Stimulated activated CD8-positive, alpha-beta memory T cell treated with anti-CD3 and anti-CD28 coated beads, Interleukin-15, amount 100 ng/mL, for 48 hours (primary cell): ENCODE measurements around the gene HSPG2.
"Not testable (repeated sequence)": the region's sequence is repeated elsewhere in the genome, so short reads cannot be mapped to it uniquely, and the experiment has no call there.

Experiments used
- DNase-seq, 2 donors: peaks; one replicate each; pipeline ENCODE4 v3.0.0-alpha.2; 2020; ENCODE audit warnings: low read depth in 2 of 2

The HSPG2 gene

GRCh38 chr1:21912038-21912758 lies 24.9 kb downstream of the HSPG2 start:
- DNase-seq: no peak

- no peak for DNase-seq
Observed at GRCh38 chr1:21911205-21912001, 25.7 kb downstream of the HSPG2 start.

DNA sequence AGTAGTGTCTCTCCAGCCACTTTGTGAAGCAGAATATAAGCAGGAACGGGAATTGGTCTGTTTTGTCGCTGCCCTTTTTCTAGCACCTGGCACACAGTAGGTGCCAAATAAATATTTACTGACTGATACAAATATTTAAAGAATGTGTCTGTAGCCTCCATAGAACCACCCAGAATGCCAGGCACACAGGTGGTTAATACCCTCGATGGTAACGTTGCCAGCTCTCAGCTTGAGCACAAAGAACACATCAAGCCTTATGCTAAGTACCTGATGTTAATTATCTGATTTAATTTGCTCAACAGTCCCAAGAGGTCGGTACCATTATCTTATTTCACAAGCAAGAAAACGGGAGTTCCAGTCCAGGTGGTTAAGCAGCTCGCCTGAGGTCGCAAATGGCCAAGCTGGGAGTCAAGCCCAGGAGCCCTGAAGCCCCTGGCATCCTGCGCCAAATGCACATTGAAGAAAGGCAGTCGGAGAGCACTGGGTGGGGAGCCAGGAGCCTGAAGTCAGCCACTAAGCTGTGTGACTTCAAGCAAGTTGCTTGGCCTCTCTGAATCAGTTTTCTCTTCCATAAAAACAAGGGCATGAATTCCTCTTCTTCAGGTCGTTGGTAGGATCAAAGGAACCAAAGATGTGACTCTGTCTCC lies 26.4 kb downstream of the HSPG2 start:
- DNase-seq: no peak

DNA sequence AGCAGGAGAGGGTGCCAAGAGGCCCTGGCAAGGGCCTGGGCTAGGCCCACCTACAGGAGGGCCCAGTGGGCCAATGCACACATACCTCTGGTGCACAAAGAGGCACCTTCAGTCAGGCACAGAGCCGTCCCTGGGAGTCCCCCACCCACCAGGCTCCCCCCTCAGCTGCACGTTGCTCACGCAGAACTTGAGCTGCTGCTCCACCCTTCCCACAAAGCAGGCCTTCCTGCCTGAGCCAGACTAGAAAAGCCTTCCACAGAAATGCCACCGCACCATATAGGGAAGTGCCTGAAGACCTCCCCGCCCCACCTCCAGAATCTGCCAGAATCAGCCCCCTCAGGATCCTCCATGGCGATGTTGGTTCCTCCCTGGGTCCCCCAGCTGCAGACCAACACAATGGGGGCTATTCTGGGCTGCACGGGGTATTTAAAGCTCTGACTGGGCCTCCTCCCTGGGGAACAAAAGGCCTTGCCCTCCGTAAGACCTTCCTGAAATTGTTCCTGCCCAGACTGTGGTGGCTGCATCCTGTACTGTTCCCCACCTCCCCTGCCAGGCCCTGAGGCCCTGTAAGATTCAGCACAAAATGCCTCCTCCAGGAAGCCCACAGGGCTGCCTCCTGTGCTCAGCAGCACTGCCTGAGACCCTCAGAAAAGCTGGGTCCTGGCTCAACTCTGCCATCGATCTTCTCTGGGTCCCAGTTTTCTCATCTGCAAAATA lies 27.2 kb downstream of the HSPG2 start:
- peak; percentile 54 to 56 for DNase-seq

GRCh38 chr1:21909286-21909759 lies 27.8 kb downstream of the HSPG2 start:
- no peak for DNase-seq

- not testable (repeated sequence) for DNase-seq
Observed at GRCh38 chr1:21907737-21908534, 29.2 kb downstream of the HSPG2 start.

DNA sequence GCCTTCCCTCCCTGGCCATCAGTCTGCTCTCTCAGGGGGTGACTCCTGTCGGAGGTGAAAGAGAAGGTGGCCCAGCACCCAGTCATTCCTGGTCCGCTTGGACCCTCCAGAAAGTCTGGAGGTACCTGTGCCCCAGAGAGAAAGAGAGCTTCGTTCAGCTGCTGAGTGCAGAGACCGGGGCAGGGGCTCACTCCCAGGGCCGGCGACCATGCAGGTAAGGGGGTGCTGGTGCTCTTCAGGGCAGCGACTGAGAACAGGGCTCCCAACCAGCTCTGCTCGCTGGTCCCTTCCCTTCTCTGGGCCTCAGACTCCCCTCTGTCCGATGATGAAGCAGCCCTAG lies 30.1 kb downstream of the HSPG2 start:
- no peak for DNase-seq

GRCh38 chr1:21906173-21907078 lies 30.7 kb downstream of the HSPG2 start:
- DNase-seq: no peak

DNA sequence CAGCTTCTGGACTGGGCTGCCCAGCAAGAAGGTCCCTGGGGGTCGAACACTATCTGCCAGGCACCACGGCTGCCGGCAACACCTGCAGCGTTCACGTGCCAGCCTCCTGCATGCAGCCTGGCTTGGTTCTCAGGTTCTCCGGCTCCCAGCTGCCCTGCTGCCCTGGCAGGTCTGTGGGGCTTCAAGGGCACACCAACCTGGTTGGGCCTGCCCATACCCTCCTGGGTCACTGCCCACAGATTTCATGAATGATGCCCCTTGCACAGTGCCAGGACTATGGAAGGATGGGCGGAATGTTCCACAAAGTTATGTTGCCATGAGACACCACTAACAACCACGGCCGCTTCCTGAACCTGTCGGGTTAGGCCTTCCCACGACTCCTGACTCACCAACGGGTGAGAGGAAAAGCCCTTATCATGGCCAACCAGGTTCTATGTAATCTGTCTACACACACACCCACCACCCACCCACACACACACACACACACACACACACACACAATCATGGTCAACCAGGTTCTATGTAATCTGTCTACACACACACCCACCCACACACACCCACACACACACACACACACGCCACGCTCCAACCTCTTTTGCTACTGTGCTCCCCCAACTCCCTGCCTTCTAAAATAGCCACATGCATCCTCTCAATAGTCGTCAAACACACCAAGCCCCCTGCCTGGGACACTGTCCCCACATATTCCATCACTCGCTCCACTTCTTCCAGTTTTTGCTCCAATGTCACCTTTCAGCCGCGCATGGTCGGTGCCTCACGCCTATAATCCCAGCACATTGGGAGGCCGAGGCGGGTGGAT lies 32.2 kb downstream of the HSPG2 start:
- peak in 1 of 2 donors; percentile 27 for DNase-seq

DNA sequence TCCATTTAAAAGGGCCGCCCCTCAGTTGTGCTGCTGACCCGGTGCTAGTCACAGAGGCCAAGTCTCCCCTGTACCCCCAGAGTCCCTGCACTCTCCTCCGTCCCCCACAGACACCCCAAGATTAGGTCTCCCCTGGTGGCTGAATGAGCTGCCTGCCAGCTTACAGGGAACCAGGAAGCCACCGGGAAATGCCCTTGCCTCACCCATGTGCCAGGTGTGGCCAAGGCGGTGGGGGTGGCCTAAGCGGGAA lies 32.7 kb downstream of the HSPG2 start:
- DNase-seq: no peak

- no peak for DNase-seq
Observed at GRCh38 chr1:21903638-21904453, 33.3 kb downstream of the HSPG2 start.

GRCh38 chr1:21902026-21903012 lies 34.8 kb downstream of the HSPG2 start:
- DNase-seq: no peak

DNA sequence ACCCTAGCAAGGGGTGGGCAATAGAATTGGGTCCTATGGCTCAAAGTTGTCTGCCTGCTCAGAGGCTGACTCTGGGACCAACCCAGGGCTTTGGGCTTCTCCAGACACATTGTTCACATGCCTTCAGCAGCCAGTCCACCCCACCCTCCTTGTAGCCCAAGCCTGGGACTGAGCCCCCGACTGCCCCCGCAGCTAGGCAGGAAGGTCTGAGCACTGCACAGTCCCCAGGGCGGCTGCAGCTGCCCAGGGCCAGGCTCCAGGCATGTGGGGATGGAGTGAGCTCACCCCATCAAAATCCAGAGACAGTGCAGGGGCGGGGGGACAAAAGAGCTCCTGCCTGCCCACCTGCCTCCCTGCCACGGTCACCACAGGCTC lies 35.6 kb downstream of the HSPG2 start:
- no peak for DNase-seq

DNA sequence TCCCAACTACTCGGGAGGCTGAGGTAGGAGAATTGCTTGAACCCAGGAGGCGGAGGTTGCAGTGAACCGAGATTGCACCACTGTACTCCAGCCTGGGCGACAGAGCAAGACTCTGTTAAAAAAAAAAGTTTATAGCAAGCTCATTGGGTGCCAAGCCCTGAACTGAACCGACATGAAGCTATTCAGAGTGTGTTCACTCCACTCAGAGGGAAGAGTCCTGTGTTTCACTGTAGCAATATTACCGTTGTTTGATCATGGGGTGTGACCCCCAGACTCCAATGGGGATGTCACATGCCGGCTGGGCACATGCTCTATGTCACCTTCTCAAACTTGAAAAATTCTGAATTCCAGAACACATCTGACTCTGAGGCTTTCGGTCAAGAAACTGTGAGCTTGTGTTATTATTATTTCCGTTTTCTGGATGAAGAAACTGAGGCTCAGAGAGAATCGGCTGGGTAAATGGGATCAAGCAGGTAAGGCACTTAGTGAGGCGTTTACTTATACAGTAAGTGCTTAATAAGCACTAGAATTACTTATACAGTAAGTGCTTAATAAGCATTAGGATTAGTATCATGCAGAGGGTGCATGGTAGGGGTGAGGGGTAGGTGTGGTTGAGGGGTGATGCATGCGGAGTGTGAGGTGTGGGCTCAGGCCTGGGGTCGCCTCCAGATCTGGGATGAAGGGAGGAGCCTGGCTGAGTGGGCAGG lies 36.2 kb downstream of the HSPG2 start:
- no peak for DNase-seq

DNA sequence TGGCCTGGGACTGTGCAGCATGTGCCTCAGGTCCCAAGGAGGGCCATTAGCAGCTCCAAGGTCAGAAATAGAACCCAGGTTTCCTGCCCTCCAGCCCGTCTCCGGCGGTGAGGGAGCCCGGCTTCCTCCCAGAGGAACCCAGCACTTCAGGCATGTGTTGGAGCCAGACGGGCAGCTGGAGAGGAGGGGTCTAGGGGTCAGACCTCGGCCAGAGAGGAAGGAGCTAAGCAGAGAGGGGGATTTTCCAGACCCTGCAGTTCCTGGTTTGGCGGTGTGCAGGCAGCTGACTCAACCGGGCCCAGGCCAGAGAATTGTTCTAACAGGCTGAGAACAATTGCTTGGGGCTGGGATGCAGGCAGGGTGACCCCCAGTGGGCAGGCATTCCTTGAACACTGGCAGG lies 37.1 kb downstream of the HSPG2 start:
- no peak for DNase-seq

DNA sequence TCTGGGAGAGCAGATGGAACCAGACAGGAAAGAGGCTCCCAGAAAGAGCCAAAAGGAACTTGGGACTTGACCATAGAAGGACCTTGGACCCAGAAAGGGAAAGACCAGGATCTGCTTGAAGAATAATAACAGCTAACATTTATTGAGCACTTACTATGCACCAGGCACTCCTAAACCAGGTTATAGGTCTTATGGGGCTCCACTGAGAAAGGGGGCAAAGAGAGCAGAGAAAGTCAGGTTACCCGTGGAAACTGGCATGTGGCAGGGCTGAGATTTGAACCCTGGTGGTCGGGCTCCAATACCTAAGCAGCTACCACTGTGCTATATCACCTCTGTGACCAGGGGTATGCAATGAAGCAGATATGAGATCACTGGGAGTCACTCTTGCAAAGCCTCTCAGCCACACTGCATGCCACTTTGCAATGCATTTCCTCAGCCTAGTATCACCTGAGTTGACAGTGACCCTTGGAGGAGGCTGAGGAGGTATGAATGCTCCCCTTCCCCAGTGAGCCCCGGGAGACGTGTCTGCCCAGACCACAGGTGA lies 37.8 kb downstream of the HSPG2 start:
- DNase-seq: no peak
